K562 (cell line): Measurements from ENCODE around the gene ABLIM2. TPM values are rescaled to one million over a fixed set of nuclear protein-coding genes. Genes with fewer than 3 reads are reported as not detected.

ENCODE experiments used
- CAMTA2 ChIP-seq: fragments of 250-450 bp; sonication (Bioruptor Pico); conservative IDR thresholded peaks from 2 replicates; pipeline ENCODE4 v1.5.1; 2022
- CEBPZ ChIP-seq: fragments of 150-350 bp; IDR thresholded peaks from 2 replicates; pipeline ENCODE4 v1.6.1; 2014; ENCODE audit warnings: low read depth, mild to moderate bottlenecking, low read length, borderline replicate concordance
- FOXA1 ChIP-seq: fragments of 450-650 bp; IDR thresholded peaks from 2 replicates; pipeline ENCODE4 v1.6.1; 2016; ENCODE audit warnings: mild to moderate bottlenecking, borderline replicate concordance
- ILK ChIP-seq: fragments of 450-650 bp; IDR thresholded peaks from 2 replicates; pipeline ENCODE4 v1.6.1; 2016; ENCODE audit warnings: missing genetic modification characterization, low read depth, mild to moderate bottlenecking, missing compliant biosample characterization, moderate library complexity, borderline replicate concordance
- MBD1 ChIP-seq: fragments of 250-450 bp; sonication (Bioruptor Pico); IDR thresholded peaks from 2 replicates; pipeline ENCODE4 v1.8.0; 2022; ENCODE audit warnings: inconsistent platforms
- NCOA6 ChIP-seq: fragments of 450-650 bp; IDR thresholded peaks from 2 replicates; pipeline ENCODE4 v1.6.1; 2017; ENCODE audit warnings: mild to moderate bottlenecking
- TOE1 ChIP-seq, 2 experiments: fragments of 450-650 bp in 1 of 2; sonication (generic) in 1 of 2; formaldehyde crosslinking in 1 of 2; IDR thresholded peaks; 2 replicates each; pipeline versions ENCODE4 v1.7.1 to v1.8.0; 2016 to 2022; ENCODE audit warnings: borderline replicate concordance in 2 of 2, mild to moderate bottlenecking in 2 of 2, antibody characterized with exemption in 1 of 2, inconsistent platforms in 1 of 2, low read depth in 1 of 2, missing genetic modification reagents in 1 of 2, moderate library complexity in 1 of 2
- ZNF512 ChIP-seq: IDR thresholded peaks from 2 replicates; pipeline ENCODE4 v1.6.1; 2016; ENCODE audit warnings: missing genetic modification characterization, missing compliant biosample characterization
- polyA plus RNA-seq, 8 experiments: library from polyadenylated mRNA; depleted of rRNA in 4 of 8; stranded (reverse) in 5 of 8; unstranded in 3 of 8; fragments of >200 nt; fragmentation: Nextera tagmentation in 2 of 8; fragmentation: Illumina TruSeq in 1 of 8; extraction: Ambion mirVana in 2 of 8; extraction: Trizol in 1 of 8; gene quantifications; 2 replicates each; pipeline versions ENCODE4 v1.2.1 to v1.2.3, GENCODE V29; 2011 to 2014; ENCODE audit warnings: inconsistent platforms in 1 of 8, missing spikeins in 1 of 8
- total RNA-seq, 7 experiments: library from RNA; depleted of rRNA in 6 of 7; stranded (reverse); fragments of >200 nt in 6 of 7; fragmentation: Illumina TruSeq in 2 of 7; extraction: Trizol in 2 of 7; gene quantifications; 2 replicates each; pipeline versions ENCODE4 v1.2.1 to v1.2.3, GENCODE V29; 2011 to 2021; ENCODE audit warnings: low replicate concordance in 1 of 7

The ABLIM2 gene
- total and polyA plus RNA-seq, 9 of the 15 experiments (the other 6 are each of a cell fraction or from before 2014, with no cell fraction given) = not detected

GRCh38 chr4:8200302-8200975 lies 41.8 kb upstream of the ABLIM2 start (continued):
- TF ChIP-seq ZNF512 (tag) (no peak), FOXA1 (no peak), CEBPZ (no peak), CAMTA2 (CRISPR knock-in tag) (no peak), MBD1 (no peak), TOE1 (IDR thresholded peaks at IDR 0.05; ENCODE audit: borderline replicate concordance) (peak; percentile 26; the same call in 1 of the 2 replicates), TOE1 (CRISPR knock-in tag; IDR thresholded peaks at IDR 0.05; ENCODE audit: borderline replicate concordance, low read depth) (no peak), ILK (tag) (no peak), NCOA6 (no peak)
